Thoracic aorta (tissue), 2 donors: ENCODE data around the gene HHIP. TPM values are rescaled to one million over a fixed set of nuclear protein-coding genes. Genes with fewer than 3 reads are reported as not detected.

Source experiments
- ATAC-seq: fragments of 150-250 bp; one replicate; pipeline ENCODE4 v1.8.0; 2017; ENCODE audit warnings: low read depth; ENCODE audit not compliant: insufficient number of reproducible peaks, low FRiP score
- DNase-seq: peaks from one replicate; pipeline ENCODE4 v3.0.0-alpha.2; 2020; ENCODE audit warnings: low spot score
- H3K27ac ChIP-seq, 2 donors: fragments of 200-600 bp; sonication (generic); 1 replicate in 1 of 2; 2 replicates in 1 of 2; pipeline ENCODE4 v1.5.1; 2016; ENCODE audit warnings: mild to moderate bottlenecking in 2 of 2, moderate library complexity in 2 of 2
- H3K27me3 ChIP-seq: fragments of 200-600 bp; sonication (generic); replicated peaks from 2 replicates; pipeline ENCODE4 v1.6.0; 2016; ENCODE audit warnings: mild to moderate bottlenecking; ENCODE audit not compliant: insufficient read depth
- H3K36me3 ChIP-seq: fragments of 200-600 bp; sonication (generic); one replicate; pipeline ENCODE4 v1.5.1; 2016
- H3K4me1 ChIP-seq, 2 donors: fragments of 200-600 bp; sonication (generic); 1 replicate in 1 of 2; 2 replicates in 1 of 2; pipeline versions ENCODE4 v1.5.1 to v1.6.0; 2016; ENCODE audit warnings: low read depth in 2 of 2, mild to moderate bottlenecking in 1 of 2; ENCODE audit not compliant: control insufficient read depth in 1 of 2
- H3K4me3 ChIP-seq: fragments of 200-600 bp; sonication (generic); 2 replicates; pipeline ENCODE4 v1.5.1; 2016; ENCODE audit warnings: mild to moderate bottlenecking
- H3K9me3 ChIP-seq: fragments of 200-600 bp; sonication (generic); 2 replicates; pipeline ENCODE4 v1.5.1; 2016
- total RNA-seq, 2 donors: library from RNA; depleted of rRNA; stranded (reverse); fragments of >200 nt; gene quantifications; one replicate each; pipeline versions ENCODE4 v1.1.0 to v1.2.3, GENCODE V29; 2016
- TF ChIP-seq, protein P1 (sequence below): fragments of 200-600 bp; sonication (generic); IDR thresholded peaks from one replicate; pipeline ENCODE4 v1.5.1; 2019; ENCODE audit warnings: antibody characterized with exemption

HHIP gene
- total RNA-seq, 2 donors from 2014 or later = 0.49 to 0.54 TPM

GRCh38 chr4:144732584-144733428 is 86.8 kb downstream of the HHIP start:
- Histone ChIP-seq H3K4me1 (no peaks in the 10 kb centered on the region), H3K27me3 (no peaks in the 10 kb centered on the region), H3K36me3 (no peaks in the 10 kb centered on the region), H3K9me3 (no peaks in the 10 kb centered on the region), H3K4me3 (no peak overlapping the region), H3K27ac (no peak overlapping the region)
- DNase-seq (no peak), ATAC-seq (no peak)
- TF ChIP-seq, protein P1, sequence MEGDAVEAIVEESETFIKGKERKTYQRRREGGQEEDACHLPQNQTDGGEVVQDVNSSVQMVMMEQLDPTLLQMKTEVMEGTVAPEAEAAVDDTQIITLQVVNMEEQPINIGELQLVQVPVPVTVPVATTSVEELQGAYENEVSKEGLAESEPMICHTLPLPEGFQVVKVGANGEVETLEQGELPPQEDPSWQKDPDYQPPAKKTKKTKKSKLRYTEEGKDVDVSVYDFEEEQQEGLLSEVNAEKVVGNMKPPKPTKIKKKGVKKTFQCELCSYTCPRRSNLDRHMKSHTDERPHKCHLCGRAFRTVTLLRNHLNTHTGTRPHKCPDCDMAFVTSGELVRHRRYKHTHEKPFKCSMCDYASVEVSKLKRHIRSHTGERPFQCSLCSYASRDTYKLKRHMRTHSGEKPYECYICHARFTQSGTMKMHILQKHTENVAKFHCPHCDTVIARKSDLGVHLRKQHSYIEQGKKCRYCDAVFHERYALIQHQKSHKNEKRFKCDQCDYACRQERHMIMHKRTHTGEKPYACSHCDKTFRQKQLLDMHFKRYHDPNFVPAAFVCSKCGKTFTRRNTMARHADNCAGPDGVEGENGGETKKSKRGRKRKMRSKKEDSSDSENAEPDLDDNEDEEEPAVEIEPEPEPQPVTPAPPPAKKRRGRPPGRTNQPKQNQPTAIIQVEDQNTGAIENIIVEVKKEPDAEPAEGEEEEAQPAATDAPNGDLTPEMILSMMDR = no peak

DNA sequence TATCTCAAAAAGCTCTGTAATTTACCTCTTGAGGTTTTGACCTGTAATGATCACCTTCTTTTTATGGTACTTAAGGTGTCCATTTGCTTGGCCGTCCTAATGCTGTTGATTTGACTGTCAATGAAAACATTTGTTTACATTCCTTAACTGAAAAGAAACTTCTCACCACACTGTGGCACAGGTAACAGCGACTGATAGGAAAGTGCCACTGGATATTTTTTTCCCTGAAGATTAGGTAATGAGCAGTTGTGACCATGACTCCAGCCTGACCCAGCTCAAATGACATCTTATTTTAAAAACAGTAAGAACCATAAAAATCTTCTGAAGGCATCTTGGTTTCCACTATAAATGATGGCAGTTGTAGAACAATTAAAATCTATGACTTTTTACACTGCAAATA is 87.6 kb downstream of the HHIP start:
- ATAC-seq (no peak), DNase-seq (no peak)
- Histone ChIP-seq H3K27me3 (no peaks in the 10 kb centered on the region), H3K4me3 (no peak overlapping the region), H3K4me1 (no peaks in the 10 kb centered on the region), H3K36me3 (no peaks in the 10 kb centered on the region), H3K9me3 (no peaks in the 10 kb centered on the region), H3K27ac (no peak overlapping the region)
- TF ChIP-seq, protein P1 = no peak

GRCh38 chr4:144734522-144734921 is 88.6 kb downstream of the HHIP start:
- Histone ChIP-seq H3K27ac (no peak overlapping the region), H3K36me3 (no peaks in the 10 kb centered on the region), H3K4me1 (no peaks in the 10 kb centered on the region), H3K27me3 (no peaks in the 10 kb centered on the region), H3K9me3 (no peaks in the 10 kb centered on the region), H3K4me3 (no peak overlapping the region)
- TF ChIP-seq, protein P1 = no peak
- ATAC-seq = no peak
- no peak for DNase-seq

DNA sequence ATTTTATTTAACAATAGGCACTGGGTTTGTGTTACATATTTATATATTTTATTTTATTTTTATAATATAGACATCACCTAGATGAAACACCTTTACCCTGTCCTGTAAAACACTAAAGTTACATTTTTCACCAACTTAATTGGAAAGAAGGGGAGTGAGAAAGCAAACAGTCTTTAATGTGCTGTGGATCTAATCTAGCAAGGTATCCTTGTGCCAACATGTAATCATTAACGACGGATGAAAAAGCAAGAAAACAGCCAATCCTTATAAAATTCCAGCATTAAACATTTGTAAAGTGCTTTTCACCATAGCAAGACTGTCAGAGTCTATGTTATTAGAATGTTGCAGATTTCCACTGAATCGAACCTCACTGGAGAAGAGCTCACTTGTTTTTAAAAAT is 92.7 kb downstream of the HHIP start:
- DNase-seq = no peak
- no peaks in the 10 kb centered on the region for H3K9me3 ChIP-seq
- TF ChIP-seq, protein P1 = no peak
- H3K27me3 ChIP-seq = no peaks in the 10 kb centered on the region
- no peak overlapping the region for H3K27ac ChIP-seq
- no peak for ATAC-seq
- no peak overlapping the region for H3K4me3 ChIP-seq
- H3K4me1 ChIP-seq = no peaks in the 10 kb centered on the region
- H3K36me3 ChIP-seq = no peaks in the 10 kb centered on the region

DNA sequence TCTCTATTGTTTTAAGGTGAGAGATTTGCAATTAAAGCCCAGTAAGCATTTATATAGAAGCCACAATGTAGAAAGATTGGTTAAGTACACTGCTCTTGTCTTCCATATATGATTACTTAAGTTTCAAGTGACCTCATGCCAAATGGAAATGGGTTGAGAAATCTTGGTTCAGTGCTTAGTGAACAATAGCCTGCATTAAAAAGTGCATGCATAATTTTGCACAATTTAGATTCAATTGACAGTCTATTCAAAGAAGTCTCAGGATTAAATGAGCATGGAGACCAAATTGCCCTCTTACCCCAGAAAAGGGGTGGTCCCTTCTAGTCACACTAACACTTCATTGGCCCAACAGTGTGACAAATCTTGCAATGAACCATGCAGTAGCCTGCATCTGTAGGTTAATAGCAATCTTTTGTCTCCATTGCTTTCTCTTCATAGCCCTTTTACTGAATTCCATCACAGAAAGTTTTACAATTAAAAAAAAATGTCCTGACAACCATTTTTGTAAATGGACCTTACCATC is 93.6 kb downstream of the HHIP start:
- H3K9me3 ChIP-seq = no peaks in the 10 kb centered on the region
- DNase-seq (no peak), ATAC-seq (no peak)
- no peaks in the 10 kb centered on the region for H3K36me3 ChIP-seq
- H3K27me3 ChIP-seq = no peaks in the 10 kb centered on the region
- TF ChIP-seq, protein P1 = no peak
- no peak overlapping the region for H3K4me3 ChIP-seq
- no peak overlapping the region for H3K27ac ChIP-seq
- H3K4me1 ChIP-seq = no peaks in the 10 kb centered on the region
